GM13977 (cell line): ENCODE data around the gene SHB.

Experiments
- DNase-seq: peaks from one replicate; pipeline ENCODE4 v3.0.0; 2012; ENCODE audit warnings: low spot score
- in situ Hi-C: fragments of 300-500 bp; cut with MboI; formaldehyde crosslinking; loops from one replicate; pipeline ENCODE4 v1.12.0; 2022; ENCODE audit warnings: low sequenced_read_pairs, low pct_unique_long_range_greater_than_20kb, mixed read lengths, inconsistent platforms; ENCODE audit not compliant: unreplicated experiment
- TF ChIP-seq, protein P1 (sequence below): IDR thresholded peaks from 2 replicates; pipeline ENCODE4 v1.5.1; 2012; ENCODE audit warnings: mild to moderate bottlenecking, control low read depth; ENCODE audit not compliant: insufficient read depth; ENCODE audit errors: extremely low read depth, missing control alignments

SHB gene

DNA sequence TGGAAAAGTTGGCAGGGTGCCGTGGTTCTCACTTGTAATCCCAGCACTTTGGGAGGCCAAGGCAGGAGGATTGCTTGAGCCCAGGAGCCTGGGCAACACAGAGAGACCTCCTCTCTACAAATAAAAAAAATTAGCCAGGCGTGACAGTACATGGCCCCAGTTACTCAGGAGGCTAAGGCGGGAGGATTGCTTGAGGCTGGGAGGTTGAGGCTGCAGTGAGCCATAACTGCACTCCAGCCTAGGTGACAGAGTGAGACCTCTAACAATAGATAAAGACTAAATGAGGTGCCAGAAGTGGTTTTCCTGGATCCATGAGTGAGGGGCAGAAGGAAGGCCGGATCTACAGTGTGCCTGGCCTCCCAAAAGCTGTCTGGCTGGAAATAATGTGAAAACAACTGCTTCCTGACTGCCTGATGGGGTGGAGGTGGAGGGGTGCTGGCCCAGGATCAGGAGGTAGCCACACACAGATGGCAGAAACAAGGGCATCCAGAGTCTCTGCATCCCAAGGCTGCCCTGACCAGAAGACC lies 4.1 kb downstream of the SHB start:
- TF ChIP-seq, protein P1, sequence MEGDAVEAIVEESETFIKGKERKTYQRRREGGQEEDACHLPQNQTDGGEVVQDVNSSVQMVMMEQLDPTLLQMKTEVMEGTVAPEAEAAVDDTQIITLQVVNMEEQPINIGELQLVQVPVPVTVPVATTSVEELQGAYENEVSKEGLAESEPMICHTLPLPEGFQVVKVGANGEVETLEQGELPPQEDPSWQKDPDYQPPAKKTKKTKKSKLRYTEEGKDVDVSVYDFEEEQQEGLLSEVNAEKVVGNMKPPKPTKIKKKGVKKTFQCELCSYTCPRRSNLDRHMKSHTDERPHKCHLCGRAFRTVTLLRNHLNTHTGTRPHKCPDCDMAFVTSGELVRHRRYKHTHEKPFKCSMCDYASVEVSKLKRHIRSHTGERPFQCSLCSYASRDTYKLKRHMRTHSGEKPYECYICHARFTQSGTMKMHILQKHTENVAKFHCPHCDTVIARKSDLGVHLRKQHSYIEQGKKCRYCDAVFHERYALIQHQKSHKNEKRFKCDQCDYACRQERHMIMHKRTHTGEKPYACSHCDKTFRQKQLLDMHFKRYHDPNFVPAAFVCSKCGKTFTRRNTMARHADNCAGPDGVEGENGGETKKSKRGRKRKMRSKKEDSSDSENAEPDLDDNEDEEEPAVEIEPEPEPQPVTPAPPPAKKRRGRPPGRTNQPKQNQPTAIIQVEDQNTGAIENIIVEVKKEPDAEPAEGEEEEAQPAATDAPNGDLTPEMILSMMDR: no peak
- in situ Hi-C loops: no loop called here
- no peak for DNase-seq

DNA sequence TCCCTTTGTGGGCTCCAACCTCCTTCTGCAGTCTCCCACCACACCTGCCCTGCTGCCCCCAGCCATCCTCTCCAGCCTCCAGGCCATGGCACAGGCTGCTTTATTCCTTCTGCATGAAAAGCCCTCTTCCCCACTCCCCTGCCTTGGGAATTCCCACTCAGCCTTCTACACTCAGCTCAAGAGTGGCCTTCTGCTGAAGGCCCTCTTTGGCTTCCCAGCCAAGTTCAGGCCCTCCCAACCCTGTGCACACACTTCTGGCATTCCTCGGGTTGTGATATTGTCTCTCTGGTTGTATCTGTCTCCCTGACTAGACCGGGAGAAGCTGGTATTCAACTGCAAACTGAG lies 5.7 kb downstream of the SHB start:
- TF ChIP-seq, protein P1: no peak
- no peak for DNase-seq

GRCh38 chr9:38062498-38063362 lies 6.3 kb downstream of the SHB start:
- TF ChIP-seq, protein P1: no peak
- no peak for DNase-seq
- in situ Hi-C loops: no loop called here

More for the DNA sequence above, 5.7 kb downstream of the SHB start:
- in situ Hi-C loops: no loop called here

- in situ Hi-C loops: no loop called here
Observed at GRCh38 chr9:38062106-38062497, 6.9 kb downstream of the SHB start.

GRCh38 chr9:38061326-38061977 lies 7.6 kb downstream of the SHB start:
- DNase-seq: peak; percentile 59
- in situ Hi-C loops: no loop called here
- TF ChIP-seq, protein P1: no peak

More at GRCh38 chr9:38062106-38062497, 6.9 kb downstream of the SHB start:
- no peak for DNase-seq
- TF ChIP-seq, protein P1: no peak

- TF ChIP-seq, protein P1: no peak
- in situ Hi-C loops: no loop called here
Observed at GRCh38 chr9:38060681-38061080, 8.3 kb downstream of the SHB start.

More at GRCh38 chr9:38060681-38061080, 8.3 kb downstream of the SHB start:
- no peak for DNase-seq
